ENCODE data around the gene TLX3. TPM values are rescaled to one million over a fixed set of nuclear protein-coding genes. Genes with fewer than 3 reads are reported as not detected.

The TLX3 gene
- total and polyA plus RNA-seq, 10 of the 15 experiments (the other 5 are each of a cell fraction or from before 2014, with no cell fraction given) = not detected

DNA sequence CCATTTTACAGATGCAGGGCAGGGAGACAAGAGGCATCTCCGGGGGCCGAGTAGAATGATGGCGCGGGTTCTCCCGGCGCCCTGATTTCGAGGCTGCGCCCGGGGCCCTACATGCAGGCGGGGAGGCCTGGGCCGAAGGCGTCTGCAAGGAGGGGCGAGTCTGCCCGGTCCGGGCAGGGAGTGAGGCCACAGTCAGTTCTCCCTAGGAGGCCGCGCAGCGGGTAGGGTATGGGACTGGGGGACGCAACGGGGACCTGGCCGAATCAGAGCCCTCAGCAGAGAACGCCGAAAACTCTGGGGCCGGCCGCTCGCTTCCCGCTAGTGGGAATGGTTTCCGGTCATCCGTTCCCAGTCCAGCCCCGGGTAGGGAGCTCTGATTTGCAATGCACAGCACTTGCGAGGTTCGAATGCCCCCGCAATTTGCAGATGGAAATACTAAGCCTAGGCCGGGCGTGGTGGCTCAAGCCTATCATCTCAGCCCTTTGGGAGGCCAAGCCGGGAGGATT is 6.4 kb downstream of the TLX3 start:
- in situ Hi-C loops (cut with MboI) (no loop called here), intact Hi-C loops (cut with micrococcal nuclease; ENCODE audit: unreplicated experiment) (no loop called here)
- Histone ChIP-seq H3K4me1 (ENCODE audit: control insufficient read depth, insufficient read depth, low read length) (no peaks in the 10 kb centered on the region), H3K9me3 (replicated peaks; ENCODE audit: control insufficient read depth, insufficient read depth, low read length) (no peaks in the 10 kb centered on the region; the same call in 2 of the 3 replicates), H3K9ac (ENCODE audit: control insufficient read depth, insufficient read depth, low read length) (no peak overlapping the region), H3K27ac (ENCODE audit: control insufficient read depth, insufficient read depth) (no peak overlapping the region), H3K4me3 (no peak overlapping the region), H3K4me2 (ENCODE audit: control insufficient read depth, insufficient read depth) (no peak overlapping the region), H3K36me3 (ENCODE audit: control insufficient read depth in 2 of 2, insufficient read depth in 2 of 2, low read length in 1 of 2) (no peaks in the 10 kb centered on the region), H3K27me3 (replicated peaks in 1 of 2; ENCODE audit: control insufficient read depth in 2 of 2, insufficient read depth in 2 of 2, low read length in 1 of 2) (peaks cover 3 to 24% of the 10 kb centered on the region in 2 experiments), H4K20me1 (ENCODE audit: control insufficient read depth, insufficient read depth) (no peaks in the 10 kb centered on the region), H3K79me2 (ENCODE audit: control insufficient read depth, insufficient read depth, low read length) (no peaks in the 10 kb centered on the region), H2AFZ (ENCODE audit: control insufficient read depth, low read depth, low read length) (no peak overlapping the region)
- WGBS (ENCODE audit: insufficient coverage, insufficient replicate concordance, low lambda C conversion rate, missing lambda C conversion rate) = 64% methylated on average over 36 of the region's 36 CpGs
- ChIA-PET POLR2A (no interaction called here), SMC1A (ENCODE audit: uncharacterized antibody, unreplicated experiment) (no interaction called here), CTCF (no interaction called here), RAD21 (ENCODE audit: unreplicated experiment) (no interaction called here)
- DNase-seq (ENCODE audit: low read depth, low spot score) (no peak), ATAC-seq (no peak), FAIRE-seq (no peak)
- BruUV-seq (replicated peaks) = no TSS peak
- TF ChIP-seq, protein P1, sequence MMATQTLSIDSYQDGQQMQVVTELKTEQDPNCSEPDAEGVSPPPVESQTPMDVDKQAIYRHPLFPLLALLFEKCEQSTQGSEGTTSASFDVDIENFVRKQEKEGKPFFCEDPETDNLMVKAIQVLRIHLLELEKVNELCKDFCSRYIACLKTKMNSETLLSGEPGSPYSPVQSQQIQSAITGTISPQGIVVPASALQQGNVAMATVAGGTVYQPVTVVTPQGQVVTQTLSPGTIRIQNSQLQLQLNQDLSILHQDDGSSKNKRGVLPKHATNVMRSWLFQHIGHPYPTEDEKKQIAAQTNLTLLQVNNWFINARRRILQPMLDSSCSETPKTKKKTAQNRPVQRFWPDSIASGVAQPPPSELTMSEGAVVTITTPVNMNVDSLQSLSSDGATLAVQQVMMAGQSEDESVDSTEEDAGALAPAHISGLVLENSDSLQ (IDR thresholded peaks at IDR 0.05) = no peak
- TF ChIP-seq IKZF2 (IDR thresholded peaks at IDR 0.05) = no peak
- no peak for TF ChIP-seq BACH1 (IDR thresholded peaks at IDR 0.05; ENCODE audit: borderline replicate concordance)
- TF ChIP-seq, protein P2, sequence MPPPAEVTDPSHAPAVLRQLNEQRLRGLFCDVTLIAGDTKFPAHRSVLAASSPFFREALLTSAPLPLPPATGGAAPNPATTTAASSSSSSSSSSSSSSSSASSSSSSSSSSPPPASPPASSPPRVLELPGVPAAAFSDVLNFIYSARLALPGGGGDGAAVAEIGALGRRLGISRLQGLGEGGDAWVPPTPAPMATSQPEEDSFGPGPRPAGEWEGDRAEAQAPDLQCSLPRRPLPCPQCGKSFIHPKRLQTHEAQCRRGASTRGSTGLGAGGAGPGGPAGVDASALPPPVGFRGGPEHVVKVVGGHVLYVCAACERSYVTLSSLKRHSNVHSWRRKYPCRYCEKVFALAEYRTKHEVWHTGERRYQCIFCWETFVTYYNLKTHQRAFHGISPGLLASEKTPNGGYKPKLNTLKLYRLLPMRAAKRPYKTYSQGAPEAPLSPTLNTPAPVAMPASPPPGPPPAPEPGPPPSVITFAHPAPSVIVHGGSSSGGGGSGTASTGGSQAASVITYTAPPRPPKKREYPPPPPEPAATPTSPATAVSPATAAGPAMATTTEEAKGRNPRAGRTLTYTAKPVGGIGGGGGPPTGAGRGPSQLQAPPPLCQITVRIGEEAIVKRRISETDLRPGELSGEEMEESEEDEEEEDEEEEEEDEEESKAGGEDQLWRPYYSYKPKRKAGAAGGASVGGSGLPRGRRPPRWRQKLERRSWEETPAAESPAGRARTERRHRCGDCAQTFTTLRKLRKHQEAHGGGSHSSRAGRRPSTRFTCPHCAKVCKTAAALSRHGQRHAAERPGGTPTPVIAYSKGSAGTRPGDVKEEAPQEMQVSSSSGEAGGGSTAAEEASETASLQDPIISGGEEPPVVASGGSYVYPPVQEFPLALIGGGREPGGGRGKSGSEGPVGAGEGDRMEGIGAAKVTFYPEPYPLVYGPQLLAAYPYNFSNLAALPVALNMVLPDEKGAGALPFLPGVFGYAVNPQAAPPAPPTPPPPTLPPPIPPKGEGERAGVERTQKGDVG (CRISPR knock-in tag; IDR thresholded peaks at IDR 0.05) = no peak
- TF ChIP-seq, protein P3, sequence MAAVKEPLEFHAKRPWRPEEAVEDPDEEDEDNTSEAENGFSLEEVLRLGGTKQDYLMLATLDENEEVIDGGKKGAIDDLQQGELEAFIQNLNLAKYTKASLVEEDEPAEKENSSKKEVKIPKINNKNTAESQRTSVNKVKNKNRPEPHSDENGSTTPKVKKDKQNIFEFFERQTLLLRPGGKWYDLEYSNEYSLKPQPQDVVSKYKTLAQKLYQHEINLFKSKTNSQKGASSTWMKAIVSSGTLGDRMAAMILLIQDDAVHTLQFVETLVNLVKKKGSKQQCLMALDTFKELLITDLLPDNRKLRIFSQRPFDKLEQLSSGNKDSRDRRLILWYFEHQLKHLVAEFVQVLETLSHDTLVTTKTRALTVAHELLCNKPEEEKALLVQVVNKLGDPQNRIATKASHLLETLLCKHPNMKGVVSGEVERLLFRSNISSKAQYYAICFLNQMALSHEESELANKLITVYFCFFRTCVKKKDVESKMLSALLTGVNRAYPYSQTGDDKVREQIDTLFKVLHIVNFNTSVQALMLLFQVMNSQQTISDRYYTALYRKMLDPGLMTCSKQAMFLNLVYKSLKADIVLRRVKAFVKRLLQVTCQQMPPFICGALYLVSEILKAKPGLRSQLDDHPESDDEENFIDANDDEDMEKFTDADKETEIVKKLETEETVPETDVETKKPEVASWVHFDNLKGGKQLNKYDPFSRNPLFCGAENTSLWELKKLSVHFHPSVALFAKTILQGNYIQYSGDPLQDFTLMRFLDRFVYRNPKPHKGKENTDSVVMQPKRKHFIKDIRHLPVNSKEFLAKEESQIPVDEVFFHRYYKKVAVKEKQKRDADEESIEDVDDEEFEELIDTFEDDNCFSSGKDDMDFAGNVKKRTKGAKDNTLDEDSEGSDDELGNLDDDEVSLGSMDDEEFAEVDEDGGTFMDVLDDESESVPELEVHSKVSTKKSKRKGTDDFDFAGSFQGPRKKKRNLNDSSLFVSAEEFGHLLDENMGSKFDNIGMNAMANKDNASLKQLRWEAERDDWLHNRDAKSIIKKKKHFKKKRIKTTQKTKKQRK (IDR thresholded peaks at IDR 0.05; ENCODE audit: low read depth, low read length) = no peak
- TF ChIP-seq WRNIP1 (IDR thresholded peaks at IDR 0.05; ENCODE audit: borderline replicate concordance, low read depth, low read length) = no peak
- no peak for TF ChIP-seq ZNF384 (IDR thresholded peaks at IDR 0.05; ENCODE audit: borderline replicate concordance, low read depth, low read length)
- TF ChIP-seq, protein P4, sequence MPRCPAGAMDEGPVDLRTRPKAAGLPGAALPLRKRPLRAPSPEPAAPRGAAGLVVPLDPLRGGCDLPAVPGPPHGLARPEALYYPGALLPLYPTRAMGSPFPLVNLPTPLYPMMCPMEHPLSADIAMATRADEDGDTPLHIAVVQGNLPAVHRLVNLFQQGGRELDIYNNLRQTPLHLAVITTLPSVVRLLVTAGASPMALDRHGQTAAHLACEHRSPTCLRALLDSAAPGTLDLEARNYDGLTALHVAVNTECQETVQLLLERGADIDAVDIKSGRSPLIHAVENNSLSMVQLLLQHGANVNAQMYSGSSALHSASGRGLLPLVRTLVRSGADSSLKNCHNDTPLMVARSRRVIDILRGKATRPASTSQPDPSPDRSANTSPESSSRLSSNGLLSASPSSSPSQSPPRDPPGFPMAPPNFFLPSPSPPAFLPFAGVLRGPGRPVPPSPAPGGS (IDR thresholded peaks at IDR 0.05; ENCODE audit: borderline replicate concordance, insufficient read depth, low read depth, low read length, poor library complexity, severe bottlenecking) = no peak
- no peak for TF ChIP-seq PAX8 (IDR thresholded peaks at IDR 0.05)
- no peak for TF ChIP-seq SMC3 (IDR thresholded peaks at IDR 0.05; ENCODE audit: borderline replicate concordance, low read length)
- no peak for TF ChIP-seq MEF2A (IDR thresholded peaks at IDR 0.05; ENCODE audit: insufficient read depth, low read depth, low read length)
- TF ChIP-seq, protein P5, sequence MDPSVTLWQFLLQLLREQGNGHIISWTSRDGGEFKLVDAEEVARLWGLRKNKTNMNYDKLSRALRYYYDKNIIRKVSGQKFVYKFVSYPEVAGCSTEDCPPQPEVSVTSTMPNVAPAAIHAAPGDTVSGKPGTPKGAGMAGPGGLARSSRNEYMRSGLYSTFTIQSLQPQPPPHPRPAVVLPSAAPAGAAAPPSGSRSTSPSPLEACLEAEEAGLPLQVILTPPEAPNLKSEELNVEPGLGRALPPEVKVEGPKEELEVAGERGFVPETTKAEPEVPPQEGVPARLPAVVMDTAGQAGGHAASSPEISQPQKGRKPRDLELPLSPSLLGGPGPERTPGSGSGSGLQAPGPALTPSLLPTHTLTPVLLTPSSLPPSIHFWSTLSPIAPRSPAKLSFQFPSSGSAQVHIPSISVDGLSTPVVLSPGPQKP (IDR thresholded peaks at IDR 0.05; ENCODE audit: low read depth, low read length) = no peak
- no peak for TF ChIP-seq SP1 (IDR thresholded peaks at IDR 0.05; ENCODE audit: low read depth, low read length)
